ENCODE data around the gene MAPK1IP1L.

Gene MAPK1IP1L

DNA sequence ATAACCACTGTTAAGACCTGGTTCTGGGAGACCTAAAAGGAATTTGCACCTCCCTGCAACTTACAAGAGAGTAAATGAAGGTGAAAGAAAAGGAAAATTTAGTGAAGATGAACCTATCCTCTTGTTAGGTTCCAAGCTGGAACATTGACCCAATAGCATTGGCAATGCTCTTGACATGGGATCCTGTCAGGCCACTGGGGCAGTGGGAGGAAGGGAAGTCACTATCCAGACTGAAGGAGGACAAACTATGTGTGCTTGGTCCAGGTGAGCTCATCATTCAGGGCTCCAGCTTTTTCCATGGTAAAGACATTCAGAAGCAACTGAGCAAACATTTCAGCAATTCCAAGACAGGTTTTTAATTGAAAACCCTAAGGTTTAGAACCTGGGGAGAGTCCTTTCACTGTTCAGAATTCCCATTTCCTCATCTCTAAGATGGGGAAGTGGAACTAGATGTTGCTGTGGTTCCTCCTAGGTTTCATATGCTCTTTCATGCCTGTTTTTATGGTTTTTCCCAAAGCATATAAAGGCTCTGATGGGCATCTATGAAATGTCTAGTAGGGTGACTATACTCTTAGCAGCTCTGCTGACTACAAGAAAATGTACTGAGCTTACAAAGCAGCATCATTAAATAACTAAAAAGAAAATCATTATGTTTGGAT is 33.1 kb downstream of the MAPK1IP1L start:
- H3K27ac ChIP-seq = no peak overlapping the region
- H3K4me3 ChIP-seq = no peak overlapping the region
- DNase-seq (ENCODE audit: low spot score) = no peak
- TF ChIP-seq, protein P1, sequence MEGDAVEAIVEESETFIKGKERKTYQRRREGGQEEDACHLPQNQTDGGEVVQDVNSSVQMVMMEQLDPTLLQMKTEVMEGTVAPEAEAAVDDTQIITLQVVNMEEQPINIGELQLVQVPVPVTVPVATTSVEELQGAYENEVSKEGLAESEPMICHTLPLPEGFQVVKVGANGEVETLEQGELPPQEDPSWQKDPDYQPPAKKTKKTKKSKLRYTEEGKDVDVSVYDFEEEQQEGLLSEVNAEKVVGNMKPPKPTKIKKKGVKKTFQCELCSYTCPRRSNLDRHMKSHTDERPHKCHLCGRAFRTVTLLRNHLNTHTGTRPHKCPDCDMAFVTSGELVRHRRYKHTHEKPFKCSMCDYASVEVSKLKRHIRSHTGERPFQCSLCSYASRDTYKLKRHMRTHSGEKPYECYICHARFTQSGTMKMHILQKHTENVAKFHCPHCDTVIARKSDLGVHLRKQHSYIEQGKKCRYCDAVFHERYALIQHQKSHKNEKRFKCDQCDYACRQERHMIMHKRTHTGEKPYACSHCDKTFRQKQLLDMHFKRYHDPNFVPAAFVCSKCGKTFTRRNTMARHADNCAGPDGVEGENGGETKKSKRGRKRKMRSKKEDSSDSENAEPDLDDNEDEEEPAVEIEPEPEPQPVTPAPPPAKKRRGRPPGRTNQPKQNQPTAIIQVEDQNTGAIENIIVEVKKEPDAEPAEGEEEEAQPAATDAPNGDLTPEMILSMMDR (IDR thresholded peaks at IDR 0.05) = no peak

DNA sequence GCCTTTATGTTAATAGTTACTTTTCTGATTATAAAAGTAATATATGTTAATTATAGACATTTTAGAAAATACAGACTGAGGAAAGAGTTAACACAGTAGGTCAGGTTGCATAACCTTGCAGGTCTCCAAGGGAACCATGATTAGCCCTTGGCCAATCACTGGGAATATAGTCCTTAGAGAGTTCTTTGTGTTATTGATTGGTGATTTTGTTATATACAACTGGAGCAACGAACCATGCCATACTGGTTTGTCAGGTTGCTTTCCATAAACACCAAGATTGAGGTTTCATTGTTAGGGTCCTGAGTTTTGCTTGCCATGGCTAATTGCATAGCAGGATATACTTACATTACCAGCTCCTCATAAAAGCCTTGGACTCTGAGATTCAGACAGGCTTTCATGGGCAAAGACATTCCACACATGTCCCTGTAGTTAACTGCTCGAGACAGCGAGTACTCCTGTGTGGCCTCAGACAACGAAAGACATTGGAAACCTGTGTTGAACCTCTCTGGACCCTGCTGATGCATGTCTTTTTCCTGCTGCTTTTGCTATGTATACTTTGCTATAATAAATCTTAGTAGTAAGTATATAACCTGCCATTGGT is 33.7 kb downstream of the MAPK1IP1L start:
- DNase-seq (ENCODE audit: low spot score) = no peak
- Histone ChIP-seq H3K27ac (no peak overlapping the region), H3K4me3 (no peak overlapping the region)
- TF ChIP-seq, protein P1 (IDR thresholded peaks at IDR 0.05) = no peak

DNA sequence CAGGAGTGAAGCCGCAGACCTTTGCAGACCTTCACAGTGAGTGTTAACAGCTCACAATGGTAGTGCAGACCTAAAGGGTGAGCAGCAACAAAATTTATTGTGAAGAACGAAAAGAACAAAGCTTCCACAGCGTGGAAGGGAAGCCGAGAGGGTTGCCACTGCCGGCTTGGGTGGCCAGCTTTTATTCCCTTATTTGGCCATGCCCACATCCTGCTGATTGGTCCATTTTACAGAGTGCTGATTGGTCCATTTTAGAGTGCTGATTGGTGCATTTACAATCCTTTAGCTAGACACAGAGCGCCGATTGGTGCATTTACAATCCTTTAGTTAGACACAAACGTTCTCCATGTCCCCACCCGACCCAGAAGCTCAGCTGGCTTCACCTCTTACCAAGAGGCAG is 35.5 kb downstream of the MAPK1IP1L start:
- no peak for DNase-seq (ENCODE audit: low spot score)

DNA sequence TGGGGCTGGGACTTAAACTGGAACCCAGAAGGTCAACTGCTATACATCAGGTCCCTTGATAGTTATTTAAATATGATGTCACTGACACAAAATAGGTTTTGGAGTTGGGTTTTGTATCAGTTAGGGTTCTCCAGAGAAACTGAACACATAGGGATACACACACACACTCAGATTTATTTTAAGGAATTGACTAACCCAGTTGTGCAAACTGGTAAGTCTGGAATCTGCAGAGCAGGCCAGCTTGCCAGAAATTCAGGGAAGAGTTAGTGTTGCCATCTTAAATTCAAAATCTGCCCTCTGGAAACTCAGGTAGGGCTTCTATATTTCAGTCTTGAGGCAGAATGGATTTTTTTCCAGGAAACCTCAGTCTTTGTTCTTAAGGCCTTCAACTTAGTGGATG is 36.9 kb downstream of the MAPK1IP1L start:
- no peak for DNase-seq (ENCODE audit: low spot score)
- TF ChIP-seq, protein P1 (IDR thresholded peaks at IDR 0.05) = no peak
- no peak overlapping the region for H3K4me3 ChIP-seq
- H3K27ac ChIP-seq = no peak overlapping the region

More for the DNA sequence above, 35.5 kb downstream of the MAPK1IP1L start:
- H3K4me3 ChIP-seq = no peak overlapping the region
- TF ChIP-seq, protein P1 (IDR thresholded peaks at IDR 0.05) = no peak
- no peak overlapping the region for H3K27ac ChIP-seq

DNA sequence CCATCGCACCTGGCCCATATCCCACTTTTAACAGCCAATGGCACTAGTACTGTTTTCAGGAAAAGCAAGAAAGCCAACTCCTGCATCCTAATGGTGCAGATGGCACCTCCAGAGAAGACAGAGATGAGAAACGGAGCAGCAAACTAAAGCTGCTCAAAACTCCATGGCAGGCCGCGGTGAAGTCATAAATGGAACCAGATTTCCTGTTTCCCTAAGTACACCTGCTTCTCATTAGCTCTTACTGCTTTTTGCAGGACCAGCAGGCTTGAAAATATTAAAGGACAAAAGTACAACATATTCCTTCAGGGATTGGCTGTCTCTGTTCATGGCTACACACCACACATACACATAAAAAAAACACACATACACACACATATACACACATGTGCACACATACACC is 40.9 kb downstream of the MAPK1IP1L start:
- Histone ChIP-seq H3K4me3 (no peak overlapping the region), H3K27ac (no peak overlapping the region)
- TF ChIP-seq, protein P1 (IDR thresholded peaks at IDR 0.05) = no peak
- no peak for DNase-seq (ENCODE audit: low spot score)

DNA sequence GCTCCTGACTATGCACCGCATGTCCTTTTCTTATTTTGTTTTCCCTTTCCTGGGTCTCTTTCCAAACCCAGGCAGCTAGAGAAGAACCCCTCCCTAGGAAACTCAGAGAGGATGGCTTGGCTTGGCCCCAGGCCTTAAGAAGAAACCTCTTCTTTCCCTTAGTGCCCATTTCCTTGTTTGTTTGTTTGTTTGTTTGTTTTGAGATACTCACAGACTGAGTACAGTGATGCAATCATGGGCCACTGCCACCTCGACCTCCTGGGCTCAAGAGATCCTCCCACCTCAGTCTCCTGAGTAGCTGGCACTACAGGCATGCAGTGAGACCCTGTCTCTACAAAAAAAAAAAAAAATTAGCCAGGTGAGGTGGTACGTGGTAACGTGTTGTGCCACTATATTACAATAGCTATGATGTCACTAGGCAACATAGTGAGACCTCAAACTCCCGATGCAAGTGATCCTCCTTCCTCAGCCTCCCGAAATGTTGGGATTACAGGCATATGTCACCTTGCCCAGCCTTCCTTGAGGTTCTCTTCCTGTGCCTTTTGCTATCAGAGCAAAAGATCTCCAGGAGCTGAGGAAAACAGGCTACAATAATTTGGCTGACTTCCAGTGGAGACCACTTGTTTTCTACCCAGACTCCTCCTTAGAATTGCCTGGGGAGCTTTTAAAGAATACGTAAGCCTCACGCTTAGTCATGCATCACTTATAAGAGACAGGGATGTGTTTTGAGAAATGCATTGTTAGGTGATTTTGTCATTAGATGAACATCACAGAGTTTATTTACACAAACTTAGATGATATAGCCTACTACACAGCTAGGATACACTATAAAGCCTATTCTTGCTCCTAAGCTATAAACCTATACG is 43.1 kb downstream of the MAPK1IP1L start:
- no peak for DNase-seq (ENCODE audit: low spot score)
- H3K4me3 ChIP-seq = no peak overlapping the region
- TF ChIP-seq, protein P1 (IDR thresholded peaks at IDR 0.05) = no peak
- H3K27ac ChIP-seq = no peak overlapping the region
